Subcutaneous adipose tissue (tissue), 4 donors: ENCODE measurements around the gene RPS6KC1. TPM values are rescaled to one million over a fixed set of nuclear protein-coding genes. Genes with fewer than 3 reads are reported as not detected.

Experiments used
- CTCF ChIP-seq: fragments of 450-650 bp; IDR thresholded peaks from one replicate; pipeline ENCODE4 v1.5.1; 2016; ENCODE audit warnings: low read depth, mild to moderate bottlenecking, control low read depth, antibody characterized with exemption, moderate library complexity
- total RNA-seq, 4 donors: library from RNA; depleted of rRNA; stranded (reverse); fragments of >200 nt; gene quantifications; one replicate each; pipeline ENCODE4 v1.1.0, GENCODE V29; 2016

The RPS6KC1 gene
- total RNA-seq, 4 donors from 2014 or later, result 22.6 to 30.7 (median 25.3) TPM

- TF ChIP-seq CTCF, result no peak
Observed at GRCh38 chr1:213124590-213124989, 73.5 kb downstream of the RPS6KC1 start.

- no peak for TF ChIP-seq CTCF
Observed at GRCh38 chr1:213125643-213126042, 74.6 kb downstream of the RPS6KC1 start.

GRCh38 chr1:213127074-213127473, 76.0 kb downstream of the RPS6KC1 start:
- TF ChIP-seq CTCF, result no peak

- no peak for TF ChIP-seq CTCF
Observed at GRCh38 chr1:213131851-213132655, 81.0 kb downstream of the RPS6KC1 start.

- TF ChIP-seq CTCF, result no peak
Observed at GRCh38 chr1:213135572-213135971, 84.5 kb downstream of the RPS6KC1 start.

- TF ChIP-seq CTCF, result no peak
Observed at GRCh38 chr1:213136190-213136917, 85.3 kb downstream of the RPS6KC1 start.

- no peak for TF ChIP-seq CTCF
Observed at GRCh38 chr1:213138391-213138790, 87.3 kb downstream of the RPS6KC1 start.
